A673 (cell line): ENCODE results near the gene LIPI. TPM values are rescaled to one million over a fixed set of nuclear protein-coding genes. Genes with fewer than 3 reads are reported as not detected.

ENCODE experiments used
- BruUV-seq: library from RNA; stranded (reverse); fragments of 400-500 nt; replicated peaks from 2 replicates; lab custom pipeline; 2021; lab: Mats Ljungman, UMichigan
- CTCF ChIA-PET: fragments of 300-600 bp; sonication (Branson Sonifier 250); formaldehyde crosslinking; loops from one replicate; lab custom pipeline; 2022; ENCODE audit warnings: antibody characterized with exemption; lab: Charles Lee
- POLR2A ChIA-PET: fragments of 300-600 bp; sonication (Branson Sonifier 250); formaldehyde crosslinking; loops from one replicate; lab custom pipeline; 2022; ENCODE audit warnings: antibody characterized with exemption; ENCODE audit not compliant: low non-redundant PET; lab: Charles Lee
- DNase-seq: peaks from one replicate; pipeline ENCODE4 v3.0.0-alpha.2; 2015; ENCODE audit warnings: low spot score
- H3K27ac ChIP-seq: fragments of 200-600 bp; sonication (generic); 2 replicates; pipeline ENCODE4 v1.5.1; 2016; ENCODE audit warnings: mixed run types, low read depth, mild to moderate bottlenecking, mixed read lengths, antibody characterized with exemption, low read length; ENCODE audit not compliant: poor library complexity, severe bottlenecking
- H3K27me3 ChIP-seq: fragments of 200-600 bp; sonication (generic); replicated peaks from 2 replicates; pipeline ENCODE4 v1.6.1; 2017; ENCODE audit warnings: mixed run types, low read depth, mild to moderate bottlenecking, mixed read lengths, antibody characterized with exemption, low read length; ENCODE audit not compliant: insufficient read depth, poor library complexity
- H3K36me3 ChIP-seq: fragments of 200-600 bp; sonication (generic); 2 replicates; pipeline ENCODE4 v1.6.1; 2016; ENCODE audit warnings: mixed run types, mild to moderate bottlenecking, mixed read lengths, antibody characterized with exemption, low read length; ENCODE audit not compliant: insufficient read depth, poor library complexity, severe bottlenecking
- H3K4me1 ChIP-seq: fragments of 200-600 bp; sonication (generic); 2 replicates; pipeline ENCODE4 v1.6.1; 2017; ENCODE audit warnings: mixed run types, mild to moderate bottlenecking, mixed read lengths, antibody characterized with exemption, low read length; ENCODE audit not compliant: insufficient read depth, poor library complexity, severe bottlenecking
- H3K4me3 ChIP-seq: fragments of 200-600 bp; sonication (generic); 2 replicates; pipeline ENCODE4 v1.5.1; 2016; ENCODE audit warnings: low read depth, mixed run types, mild to moderate bottlenecking, mixed read lengths, low read length; ENCODE audit not compliant: poor library complexity, severe bottlenecking
- H3K9me3 ChIP-seq: fragments of 200-600 bp; sonication (generic); 2 replicates; pipeline ENCODE4 v1.6.1; 2016; ENCODE audit warnings: mixed run types, low read depth, mild to moderate bottlenecking, mixed read lengths, antibody characterized with exemption, low read length; ENCODE audit not compliant: poor library complexity, severe bottlenecking
- CTCF ChIP-seq: fragments of 300-800, 200-600 bp; sonication (generic); conservative IDR thresholded peaks from 2 replicates; pipeline ENCODE4 v1.5.1; 2017; ENCODE audit warnings: low read depth, mild to moderate bottlenecking, antibody characterized with exemption, low read length, moderate library complexity, mixed read lengths
- EZH2 ChIP-seq: fragments of 200-600 bp; sonication (generic); IDR thresholded peaks from 2 replicates; pipeline ENCODE4 v1.6.1; 2017; ENCODE audit warnings: borderline replicate concordance, low read depth, mild to moderate bottlenecking, mixed read lengths, antibody characterized with exemption, low read length; ENCODE audit not compliant: poor library complexity, severe bottlenecking
- intact Hi-C: fragments of 100-400 bp; cut with micrococcal nuclease; formaldehyde crosslinking; loops from one replicate; pipeline ENCODE4 v1.10.0; 2022; ENCODE audit not compliant: unreplicated experiment
- total RNA-seq: library from RNA; stranded (reverse); gene quantifications from 2 replicates; pipeline ENCODE4 v1.2.3, GENCODE V29; 2021

The LIPI gene
- total RNA-seq, 1 experiment from 2014 or later = 138 TPM

- POLR2A ChIA-PET = no interaction called here
- Histone ChIP-seq H3K4me1 (peaks cover 6% of the 10 kb centered on the region), H3K36me3 (peaks cover 4% of the 10 kb centered on the region), H3K9me3 (no peaks in the 10 kb centered on the region), H3K4me3 (no peak overlapping the region), H3K27me3 (no peaks in the 10 kb centered on the region), H3K27ac (no peak overlapping the region)
- BruUV-seq = no TSS peak
- intact Hi-C loops = no loop called here
- DNase-seq = no peak
- CTCF ChIA-PET = no interaction called here
- TF ChIP-seq CTCF (no peak), EZH2 (no peak)
These were observed 66.8 kb downstream of the LIPI start for GRCh38 chr21:14143999-14144398.

GRCh38 chr21:14124266-14124665 lies 86.5 kb downstream of the LIPI start:
- H3K27ac ChIP-seq = no peak overlapping the region
- H3K36me3 ChIP-seq = peaks cover 15% of the 10 kb centered on the region
- no peak overlapping the region for H3K4me3 ChIP-seq
- no TSS peak for BruUV-seq
- DNase-seq = no peak
- ChIA-PET CTCF (no interaction called here), POLR2A (no interaction called here)
- H3K4me1 ChIP-seq = no peaks in the 10 kb centered on the region
- intact Hi-C loops = no loop called here
- TF ChIP-seq CTCF (no peak), EZH2 (no peak)
- no peaks in the 10 kb centered on the region for H3K27me3 ChIP-seq
- H3K9me3 ChIP-seq = no peaks in the 10 kb centered on the region

GRCh38 chr21:14121719-14122118 lies 89.0 kb downstream of the LIPI start:
- no TSS peak for BruUV-seq
- no peaks in the 10 kb centered on the region for H3K27me3 ChIP-seq
- CTCF ChIA-PET = no interaction called here
- no peak for TF ChIP-seq EZH2
- no peak for TF ChIP-seq CTCF
- no peak overlapping the region for H3K4me3 ChIP-seq
- intact Hi-C loops = no loop called here
- POLR2A ChIA-PET = no interaction called here
- DNase-seq = no peak
- H3K36me3 ChIP-seq = peaks cover 12% of the 10 kb centered on the region
- H3K9me3 ChIP-seq = no peaks in the 10 kb centered on the region
- no peaks in the 10 kb centered on the region for H3K4me1 ChIP-seq
- no peak overlapping the region for H3K27ac ChIP-seq
